NCI-H187 (cell line): ENCODE measurements around the gene MPPE1.
"Not testable (repeated sequence)": the region's sequence is repeated elsewhere in the genome, so short reads cannot be mapped to it uniquely, and the experiment has no call there.

Experiments used
- DNase-seq, 2 experiments: peaks; one replicate each; lab custom pipeline; 2025; lab: John Stamatoyannopoulos, UW

The MPPE1 gene

DNA sequence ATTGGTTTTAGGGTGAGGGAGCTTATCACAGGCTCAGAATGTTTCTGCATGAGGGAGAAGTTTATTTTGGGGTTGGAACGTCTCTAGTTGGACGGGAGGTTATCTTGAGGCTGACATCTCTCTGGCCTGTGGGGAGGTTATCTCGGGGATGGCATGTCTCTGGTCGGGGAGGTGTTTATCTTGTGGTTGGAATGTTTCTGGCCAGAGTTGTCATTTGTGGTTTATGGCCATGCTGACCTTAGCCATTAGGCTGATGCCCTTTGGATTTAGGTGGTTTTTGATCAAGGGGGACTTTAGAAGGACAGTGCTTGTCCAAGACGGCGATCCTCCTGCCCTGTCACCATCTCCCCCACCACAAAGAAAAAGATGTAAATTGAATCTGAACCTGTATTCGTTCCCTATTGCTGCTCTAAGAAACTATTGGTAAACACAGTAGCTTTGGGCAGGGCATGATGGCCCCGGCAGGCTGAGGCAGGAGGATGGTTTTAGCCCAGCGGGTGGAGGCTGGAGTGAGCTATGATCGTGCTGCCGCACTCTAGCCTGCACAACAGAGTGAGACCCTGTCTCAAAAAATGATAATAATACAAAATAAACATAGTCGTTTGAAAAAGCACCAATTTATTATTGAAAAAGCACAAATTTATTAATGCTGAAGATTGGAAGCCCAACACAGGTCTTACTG, 17.8 kb upstream of the MPPE1 start:
- DNase-seq = no peak

- DNase-seq = no peak
Measured at GRCh38 chr18:11923450-11923849, 15.3 kb upstream of the MPPE1 start.

DNA sequence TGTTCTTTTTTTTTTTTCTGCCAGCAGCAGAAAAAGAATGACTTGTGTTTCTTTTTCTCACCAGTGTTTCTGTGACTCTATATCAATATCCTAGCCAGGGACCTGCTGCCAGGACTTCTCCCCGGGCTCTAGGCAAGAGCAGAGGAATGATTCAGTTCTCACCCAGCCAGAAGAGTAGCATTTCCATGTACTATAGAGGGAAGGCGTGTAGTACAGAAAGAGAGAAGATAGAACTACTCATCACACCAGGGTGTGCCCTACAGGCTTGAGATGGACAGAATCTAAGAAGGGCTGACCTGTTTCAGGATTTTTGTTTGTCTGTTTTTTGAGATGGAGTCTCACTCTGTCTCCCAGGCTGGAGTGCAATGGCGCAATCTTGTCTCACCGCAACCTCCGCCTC, 11.4 kb upstream of the MPPE1 start:
- not testable (repeated sequence) for DNase-seq

DNA sequence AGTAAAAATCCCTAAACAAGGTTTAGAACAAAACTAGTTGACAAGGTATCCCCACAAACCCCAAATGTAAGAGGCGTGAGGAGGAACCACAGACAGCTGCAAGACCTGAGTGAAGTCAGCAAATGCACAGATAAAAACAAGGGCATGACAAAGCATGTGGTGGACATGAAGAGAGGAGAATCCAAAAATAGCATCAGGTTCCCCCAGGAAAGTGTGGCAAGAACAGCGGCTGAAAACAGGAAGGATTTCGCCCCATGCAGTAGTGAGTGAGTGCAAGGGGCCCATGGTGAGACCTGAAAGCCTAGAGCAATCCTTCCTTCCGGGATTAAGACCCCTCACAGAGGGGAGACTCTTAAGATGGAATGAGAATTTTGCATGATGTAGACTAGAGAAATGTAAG, 8.8 kb upstream of the MPPE1 start:
- not testable (repeated sequence) for DNase-seq

GRCh38 chr18:11909591-11910026, 1.5 kb upstream of the MPPE1 start:
- DNase-seq = no peak

GRCh38 chr18:11909061-11909455, 941 bp upstream of the MPPE1 start:
- DNase-seq = no peak

DNA sequence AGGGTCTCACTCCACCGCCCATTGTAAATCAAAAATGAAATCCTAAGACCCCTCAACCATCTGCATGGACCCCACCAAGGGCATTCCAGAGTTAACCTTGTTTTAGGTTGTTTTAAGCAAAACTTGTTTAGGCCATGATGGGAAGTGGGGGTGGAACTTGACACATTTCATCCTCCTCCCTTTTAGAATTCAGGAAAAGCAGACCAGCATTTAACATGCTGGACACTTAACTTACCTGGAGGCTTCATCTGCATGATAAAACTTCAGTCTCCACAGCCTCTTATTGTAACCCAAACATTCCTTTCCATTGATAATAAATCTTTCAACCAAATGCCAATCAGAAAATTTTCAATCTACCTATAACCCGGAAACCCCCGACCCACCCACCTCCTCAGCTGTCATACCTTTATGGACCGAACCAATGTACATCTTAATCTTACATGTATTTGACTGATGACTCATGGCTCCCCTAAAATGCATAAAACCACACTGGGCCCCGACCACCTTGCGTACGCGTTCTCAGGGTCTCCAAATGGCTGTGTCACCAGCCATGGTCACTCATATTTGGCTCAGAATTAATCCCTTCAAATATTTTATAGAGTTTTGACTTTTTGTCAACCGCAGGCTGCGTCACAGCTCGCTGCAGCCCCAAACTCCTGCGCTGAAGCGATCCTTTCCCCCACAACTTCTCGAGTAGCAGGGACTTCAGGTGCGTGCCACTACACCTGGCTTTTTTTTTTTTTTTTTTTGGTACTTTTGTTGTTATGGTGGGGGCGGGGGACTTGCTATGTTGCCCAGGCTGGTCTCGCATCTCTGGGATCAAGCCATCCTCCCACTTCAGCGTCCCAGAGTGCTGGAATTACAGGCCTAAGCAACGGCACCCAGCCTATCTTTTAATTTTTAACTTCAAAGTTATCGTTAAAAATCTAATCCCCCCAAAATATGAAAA, 917 bp downstream of the MPPE1 start:
- no peak for DNase-seq

DNA sequence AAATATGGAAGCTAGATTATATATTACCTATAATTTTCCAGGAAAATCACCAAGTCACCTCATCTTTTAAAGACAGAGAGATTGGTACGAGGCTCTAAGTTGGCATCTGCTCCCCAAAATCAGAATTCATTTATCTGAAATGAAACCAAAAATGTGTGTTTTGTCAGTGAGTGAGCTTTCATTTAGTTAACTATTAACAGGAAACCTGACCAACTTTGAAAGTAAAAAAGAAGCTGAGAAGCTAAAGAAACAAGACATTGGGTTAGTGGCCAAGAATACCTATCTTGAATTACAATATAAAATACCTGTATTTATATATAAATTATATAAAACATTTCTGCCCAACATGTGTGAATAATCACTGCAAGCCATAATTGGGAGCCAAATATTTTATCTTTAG, 1.9 kb downstream of the MPPE1 start:
- DNase-seq = no peak

DNA sequence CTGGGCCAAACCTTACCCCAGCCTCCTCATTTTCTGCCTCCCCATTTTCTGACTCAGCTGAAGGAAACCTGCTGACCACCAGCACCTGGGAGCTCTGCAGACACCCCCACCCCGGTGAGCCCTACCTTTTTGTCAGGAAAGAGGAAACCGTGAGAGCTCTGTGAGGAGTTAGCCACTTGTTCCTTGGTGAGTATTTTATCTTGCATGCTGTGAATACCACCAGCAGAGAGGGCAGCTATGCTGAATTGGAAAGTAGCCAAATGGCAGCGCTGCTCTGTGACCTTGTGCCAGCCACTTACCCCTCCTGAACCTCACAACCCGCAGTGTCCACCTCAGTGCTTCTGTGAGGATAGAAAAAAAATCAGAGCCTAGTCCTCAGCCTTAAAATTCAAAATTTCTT, 2.5 kb downstream of the MPPE1 start:
- DNase-seq = no peak

- no peak for DNase-seq
Measured at GRCh38 chr18:11902522-11903292, 5.4 kb downstream of the MPPE1 start.

DNA sequence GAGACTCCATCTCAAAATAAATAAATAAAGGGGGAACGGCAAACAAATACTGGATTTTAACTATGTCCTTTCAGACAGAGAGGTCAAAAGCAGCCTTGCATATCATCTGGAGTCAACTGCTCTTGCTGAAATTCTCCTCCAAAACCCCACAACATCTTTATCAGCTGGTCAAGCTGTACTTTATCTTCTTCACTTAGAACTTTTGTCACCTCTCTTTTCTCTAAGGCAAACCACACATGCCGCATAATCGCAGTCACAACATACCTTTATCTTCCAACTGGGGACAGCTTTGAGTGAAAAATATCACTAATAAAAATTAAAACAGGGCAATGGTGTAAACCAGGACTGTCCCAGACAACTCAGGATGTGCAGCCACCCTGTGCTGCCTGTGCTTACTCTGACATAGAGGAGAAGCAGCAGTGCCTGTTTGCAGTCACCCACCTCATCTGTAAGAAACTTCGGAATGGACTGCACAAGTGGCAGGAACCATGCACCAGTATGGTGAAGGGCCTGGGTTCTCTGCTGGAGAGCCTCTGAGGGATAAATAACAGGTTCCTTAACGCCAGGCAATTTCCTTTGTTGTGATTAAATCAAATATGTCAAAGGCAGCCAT, 6.2 kb downstream of the MPPE1 start:
- no peak for DNase-seq

DNA sequence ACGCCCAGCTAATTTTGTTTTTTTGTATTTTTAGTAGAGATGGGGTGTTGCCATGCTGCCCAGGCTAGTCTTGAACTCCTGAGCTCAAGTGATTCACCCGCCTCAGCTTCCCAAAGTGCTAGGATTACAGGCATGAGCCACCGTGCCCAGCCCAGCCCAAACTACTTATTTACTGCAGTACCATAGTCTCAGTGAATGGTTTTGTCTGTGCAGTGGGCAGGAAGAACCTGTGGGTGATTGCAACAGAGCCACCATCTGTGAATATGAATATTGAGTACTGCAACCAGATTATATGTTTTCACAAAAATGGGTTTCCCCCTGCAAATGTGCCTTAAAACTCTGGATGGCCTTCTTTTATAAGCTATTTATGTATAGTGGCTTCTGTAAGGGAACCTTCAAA, 9.1 kb downstream of the MPPE1 start:
- DNase-seq = no peak

DNA sequence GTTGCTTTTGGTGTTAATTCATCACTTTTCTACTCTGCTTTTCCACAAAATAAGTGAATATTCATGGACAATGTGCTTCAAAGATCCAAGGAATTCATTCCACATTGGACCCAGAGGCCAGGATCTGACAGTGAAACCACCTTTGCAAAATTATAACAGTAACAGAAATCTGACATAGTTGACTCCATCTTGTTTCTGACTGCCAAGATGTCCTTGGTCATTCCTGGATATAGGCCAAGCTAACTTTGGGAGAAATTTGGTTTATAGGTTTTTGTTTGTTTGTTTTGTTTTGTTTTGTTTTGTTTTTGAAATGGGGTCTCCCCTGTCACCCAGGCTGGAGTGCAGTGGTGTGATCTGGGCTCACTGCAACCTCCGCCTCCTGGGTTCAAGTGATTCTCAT, 10.3 kb downstream of the MPPE1 start:
- DNase-seq = no peak

- not testable (repeated sequence) for DNase-seq
Measured at GRCh38 chr18:11892438-11892837, 15.7 kb downstream of the MPPE1 start.

- no peak for DNase-seq
Measured at GRCh38 chr18:11891737-11892136, 16.4 kb downstream of the MPPE1 start.

- DNase-seq = no peak
Measured at GRCh38 chr18:11889284-11889683, 18.8 kb downstream of the MPPE1 start.

DNA sequence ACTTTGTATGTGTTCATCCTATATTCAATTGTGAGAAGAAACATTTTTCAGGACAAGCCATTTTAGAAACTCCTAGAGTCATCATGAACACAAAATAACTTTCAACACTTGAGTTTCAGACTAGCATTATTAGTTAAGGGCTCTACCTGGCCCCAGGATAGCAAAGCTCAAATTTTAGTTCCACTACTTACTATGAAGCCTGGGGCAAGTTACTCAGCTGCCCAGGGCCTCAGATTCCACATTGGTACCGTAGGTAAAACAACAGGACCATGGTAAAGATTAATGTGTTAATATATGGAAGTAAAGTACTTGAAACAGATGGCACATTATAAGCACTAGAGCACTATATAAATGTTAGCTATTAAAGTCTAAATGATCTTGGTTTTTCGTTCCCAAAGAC, 19.4 kb downstream of the MPPE1 start:
- no peak for DNase-seq

DNA sequence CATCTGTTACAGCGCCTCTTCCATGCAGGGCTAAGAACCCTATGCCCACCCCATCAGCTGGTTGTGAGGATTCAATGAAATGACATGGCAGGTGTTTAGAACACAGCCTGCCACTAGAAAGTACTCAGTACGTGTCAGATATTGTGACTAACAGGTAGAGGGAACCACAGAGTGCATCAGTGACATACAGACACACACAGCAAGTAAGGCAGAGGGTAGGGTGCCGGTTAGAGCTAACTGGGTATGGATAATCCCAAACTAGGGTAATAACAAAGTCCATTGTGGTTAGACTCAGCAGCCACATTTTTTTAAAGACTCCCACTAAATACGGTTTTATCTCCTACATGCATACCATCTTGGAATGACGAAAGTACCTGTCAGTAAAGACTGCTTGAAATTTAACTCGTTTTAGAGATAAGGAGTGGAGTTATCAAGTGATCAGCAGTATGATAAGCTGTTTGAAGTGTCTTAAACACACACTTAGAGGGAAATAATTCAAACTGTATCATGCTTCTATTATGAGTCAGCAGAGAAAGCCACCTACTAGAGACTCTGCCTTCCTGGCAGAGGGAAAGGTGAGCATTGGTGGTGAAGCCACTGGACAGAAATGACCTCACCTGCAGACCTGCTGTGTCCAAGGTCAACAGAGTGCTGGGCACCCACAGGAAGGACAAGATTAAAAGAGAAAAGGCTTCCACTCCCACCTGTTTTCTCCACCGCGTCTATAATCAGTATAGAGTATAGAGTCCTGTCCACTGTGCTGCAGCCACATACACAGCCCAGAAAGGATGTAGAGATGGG, 20.6 kb downstream of the MPPE1 start:
- DNase-seq = no peak

DNA sequence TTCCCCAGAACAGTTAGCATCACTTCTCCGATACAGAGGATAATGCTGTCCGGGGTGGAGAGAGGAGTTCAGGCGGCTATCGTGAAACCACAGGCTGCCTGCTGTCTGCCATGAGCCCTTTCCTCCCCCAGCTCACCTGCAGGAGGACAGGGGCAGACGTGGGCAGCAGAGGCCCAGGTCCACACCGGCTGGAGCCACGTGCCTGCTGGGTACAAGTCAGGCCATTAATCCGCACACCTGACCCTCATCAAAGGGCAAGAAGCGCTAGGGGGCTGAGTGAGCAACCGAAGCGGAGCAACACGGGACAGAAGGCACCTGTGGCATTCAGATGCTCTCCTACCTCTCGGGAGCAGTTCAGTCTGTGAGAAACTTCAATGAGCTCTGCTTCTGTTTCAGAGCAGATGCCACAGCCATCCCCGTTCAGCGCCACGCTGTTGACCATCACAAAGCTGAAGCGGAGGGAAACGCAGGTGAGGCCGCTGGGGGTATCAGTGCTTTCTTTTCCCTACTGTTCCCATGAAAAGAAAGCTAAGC, 21.5 kb downstream of the MPPE1 start:
- no peak for DNase-seq

DNA sequence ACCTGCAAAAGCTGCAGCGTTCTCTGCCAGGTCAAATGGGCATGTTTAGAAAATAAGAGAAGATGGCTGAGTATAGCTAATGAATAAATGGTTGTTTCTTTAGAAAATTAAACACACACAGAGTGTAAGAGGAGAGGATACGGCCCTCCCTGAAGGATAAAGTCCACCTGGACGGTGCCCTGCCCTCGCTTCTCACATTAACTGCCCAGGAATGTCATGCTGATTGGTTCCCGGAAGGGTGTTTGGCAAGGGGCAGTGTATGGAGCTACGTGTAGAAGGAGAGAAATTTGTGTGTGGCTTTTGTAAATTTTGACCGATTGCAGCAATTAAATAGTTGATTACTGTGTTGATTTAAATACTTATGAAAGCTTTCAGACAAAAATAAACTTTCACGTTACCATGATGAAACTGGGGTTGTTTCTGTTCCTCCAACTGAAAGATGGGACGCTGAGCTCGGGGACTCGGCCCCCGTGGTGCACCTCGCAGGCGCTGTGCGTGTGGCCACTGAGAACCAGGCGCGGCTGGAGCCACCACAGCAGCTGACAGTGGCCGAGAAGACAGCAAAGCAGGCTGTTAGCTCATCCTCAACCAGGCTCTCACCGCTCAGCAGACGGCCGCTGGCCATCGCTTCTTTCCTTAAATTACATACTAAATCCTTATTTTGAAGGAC, 22.7 kb downstream of the MPPE1 start:
- no peak for DNase-seq
